GM12864 (cell line): ENCODE measurements around the gene ZNF277.
"Not testable (repeated sequence)": the region's sequence is repeated elsewhere in the genome, so short reads cannot be mapped to it uniquely, and the experiment has no call there.

Experiments
- DNase-seq: peaks from one replicate; pipeline ENCODE4 v3.0.0-alpha.2; 2011; ENCODE audit warnings: low read depth
- H3K4me3 ChIP-seq: 2 replicates; pipeline ENCODE4 v1.5.1; 2011; ENCODE audit warnings: mild to moderate bottlenecking, low read depth, low read length, control low read depth
- CTCF ChIP-seq: IDR thresholded peaks from 2 replicates; pipeline ENCODE4 v1.5.1; 2011; ENCODE audit warnings: low read depth, mild to moderate bottlenecking, moderate library complexity, low read length, control low read depth, inconsistent platforms; ENCODE audit errors: missing control alignments

ZNF277 gene

GRCh38 chr7:112308974-112309373 lies 102.5 kb downstream of the ZNF277 start:
- no peak for TF ChIP-seq CTCF
- no peak overlapping the region for H3K4me3 ChIP-seq

GRCh38 chr7:112316803-112317202 lies 110.3 kb downstream of the ZNF277 start:
- DNase-seq, H3K4me3 ChIP-seq: not testable (repeated sequence)

More at GRCh38 chr7:112308974-112309373, 102.5 kb downstream of the ZNF277 start:
- DNase-seq, result no peak

- no peak for DNase-seq
- no peak overlapping the region for H3K4me3 ChIP-seq
- no peak for TF ChIP-seq CTCF
Measured at GRCh38 chr7:112322070-112322469, 115.6 kb downstream of the ZNF277 start.

GRCh38 chr7:112327566-112327965 lies 121.1 kb downstream of the ZNF277 start:
- no peak overlapping the region for H3K4me3 ChIP-seq
- DNase-seq, result no peak
- no peak for TF ChIP-seq CTCF

- no peak for TF ChIP-seq CTCF
- no peak for DNase-seq
Measured at GRCh38 chr7:112331492-112331891, 125.0 kb downstream of the ZNF277 start.

GRCh38 chr7:112334366-112334765 lies 127.9 kb downstream of the ZNF277 start:
- no peak for TF ChIP-seq CTCF
- DNase-seq, result no peak
- no peak overlapping the region for H3K4me3 ChIP-seq

More at GRCh38 chr7:112331492-112331891, 125.0 kb downstream of the ZNF277 start:
- H3K4me3 ChIP-seq, result no peak overlapping the region

- no peak overlapping the region for H3K4me3 ChIP-seq
- TF ChIP-seq CTCF, result no peak
- DNase-seq, result no peak
Measured at GRCh38 chr7:112336261-112336660, 129.8 kb downstream of the ZNF277 start.
